ENCODE data around the gene SLC2A9.

Gene SLC2A9

DNA sequence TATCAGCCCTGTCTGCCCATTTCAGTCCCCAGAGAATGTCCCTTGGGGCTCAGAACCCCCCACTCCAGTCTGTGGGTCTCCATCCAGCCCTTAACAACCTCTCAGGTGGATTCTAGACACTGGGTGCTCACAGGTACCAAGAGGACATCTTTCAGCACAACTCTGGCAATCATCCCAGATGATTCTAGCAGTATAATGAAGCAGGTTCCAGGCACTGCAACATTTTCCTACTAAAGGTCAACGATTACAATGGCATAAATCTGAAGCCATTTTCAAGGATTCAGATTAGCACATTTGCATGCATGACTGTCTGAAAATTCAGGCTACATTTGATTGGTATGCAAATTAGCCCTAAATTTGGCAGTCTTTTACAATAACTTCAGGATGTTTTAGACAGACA, 10.0 kb downstream of the SLC2A9 start:
- TF ChIP-seq TAF1 (IDR thresholded peaks at IDR 0.05; ENCODE audit: low read depth), result no peak
- TF ChIP-seq, protein P1, sequence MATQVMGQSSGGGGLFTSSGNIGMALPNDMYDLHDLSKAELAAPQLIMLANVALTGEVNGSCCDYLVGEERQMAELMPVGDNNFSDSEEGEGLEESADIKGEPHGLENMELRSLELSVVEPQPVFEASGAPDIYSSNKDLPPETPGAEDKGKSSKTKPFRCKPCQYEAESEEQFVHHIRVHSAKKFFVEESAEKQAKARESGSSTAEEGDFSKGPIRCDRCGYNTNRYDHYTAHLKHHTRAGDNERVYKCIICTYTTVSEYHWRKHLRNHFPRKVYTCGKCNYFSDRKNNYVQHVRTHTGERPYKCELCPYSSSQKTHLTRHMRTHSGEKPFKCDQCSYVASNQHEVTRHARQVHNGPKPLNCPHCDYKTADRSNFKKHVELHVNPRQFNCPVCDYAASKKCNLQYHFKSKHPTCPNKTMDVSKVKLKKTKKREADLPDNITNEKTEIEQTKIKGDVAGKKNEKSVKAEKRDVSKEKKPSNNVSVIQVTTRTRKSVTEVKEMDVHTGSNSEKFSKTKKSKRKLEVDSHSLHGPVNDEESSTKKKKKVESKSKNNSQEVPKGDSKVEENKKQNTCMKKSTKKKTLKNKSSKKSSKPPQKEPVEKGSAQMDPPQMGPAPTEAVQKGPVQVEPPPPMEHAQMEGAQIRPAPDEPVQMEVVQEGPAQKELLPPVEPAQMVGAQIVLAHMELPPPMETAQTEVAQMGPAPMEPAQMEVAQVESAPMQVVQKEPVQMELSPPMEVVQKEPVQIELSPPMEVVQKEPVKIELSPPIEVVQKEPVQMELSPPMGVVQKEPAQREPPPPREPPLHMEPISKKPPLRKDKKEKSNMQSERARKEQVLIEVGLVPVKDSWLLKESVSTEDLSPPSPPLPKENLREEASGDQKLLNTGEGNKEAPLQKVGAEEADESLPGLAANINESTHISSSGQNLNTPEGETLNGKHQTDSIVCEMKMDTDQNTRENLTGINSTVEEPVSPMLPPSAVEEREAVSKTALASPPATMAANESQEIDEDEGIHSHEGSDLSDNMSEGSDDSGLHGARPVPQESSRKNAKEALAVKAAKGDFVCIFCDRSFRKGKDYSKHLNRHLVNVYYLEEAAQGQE (IDR thresholded peaks at IDR 0.05; ENCODE audit: low read depth), result no peak
- no peak for TF ChIP-seq CEBPB (IDR thresholded peaks at IDR 0.05)
- no peak for TF ChIP-seq EGR1 (IDR thresholded peaks at IDR 0.05)
- TF ChIP-seq YY1 (IDR thresholded peaks at IDR 0.05; ENCODE audit: low read depth), result no peak
- no peak for TF ChIP-seq TEAD4 (IDR thresholded peaks at IDR 0.05)
- no peak for TF ChIP-seq EP300 (IDR thresholded peaks at IDR 0.05; ENCODE audit: borderline replicate concordance)
- TF ChIP-seq, protein P2, sequence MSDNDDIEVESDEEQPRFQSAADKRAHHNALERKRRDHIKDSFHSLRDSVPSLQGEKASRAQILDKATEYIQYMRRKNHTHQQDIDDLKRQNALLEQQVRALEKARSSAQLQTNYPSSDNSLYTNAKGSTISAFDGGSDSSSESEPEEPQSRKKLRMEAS (IDR thresholded peaks at IDR 0.05), result no peak

GRCh38 chr4:10009861-10010500, 11.3 kb downstream of the SLC2A9 start:
- no peak for TF ChIP-seq CREB1 (IDR thresholded peaks at IDR 0.05; ENCODE audit: low read depth)
- TF ChIP-seq NFIC (IDR thresholded peaks at IDR 0.05), result no peak
- no peak for TF ChIP-seq EGR1 (IDR thresholded peaks at IDR 0.05)
- TF ChIP-seq TAF1 (IDR thresholded peaks at IDR 0.05; ENCODE audit: low read depth), result no peak
- TF ChIP-seq, protein P2 (IDR thresholded peaks at IDR 0.05), result no peak
- no peak for TF ChIP-seq TCF12 (IDR thresholded peaks at IDR 0.05; ENCODE audit: low read depth)
- TF ChIP-seq, protein P1 (IDR thresholded peaks at IDR 0.05; ENCODE audit: low read depth), result no peak
- TF ChIP-seq EP300 (IDR thresholded peaks at IDR 0.05; ENCODE audit: borderline replicate concordance), result no peak
- no peak for TF ChIP-seq ZBTB7A (IDR thresholded peaks at IDR 0.05; ENCODE audit: low read depth)

DNA sequence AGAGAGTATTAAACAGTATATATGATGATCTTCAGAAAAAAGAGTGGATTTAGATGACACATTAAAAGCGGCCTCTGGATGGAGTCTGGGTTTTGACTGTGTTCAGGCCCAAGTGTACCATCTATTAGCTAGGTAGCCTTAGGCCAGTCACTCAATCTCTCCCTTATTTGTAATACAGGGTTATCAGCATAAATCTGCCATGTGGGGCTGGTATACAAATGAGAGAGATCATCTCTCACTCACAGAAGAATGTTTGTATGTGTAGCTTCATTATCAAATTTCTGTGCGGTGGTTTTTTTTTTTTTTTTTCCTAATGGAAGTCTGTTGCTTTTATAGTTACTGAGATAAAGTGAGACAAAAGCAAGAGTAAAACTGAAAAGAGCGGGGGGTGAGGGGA, 12.7 kb downstream of the SLC2A9 start:
- TF ChIP-seq NFIC (IDR thresholded peaks at IDR 0.05) (no peak), TEAD4 (IDR thresholded peaks at IDR 0.05) (no peak), TAF1 (IDR thresholded peaks at IDR 0.05; ENCODE audit: low read depth) (no peak), CREB1 (IDR thresholded peaks at IDR 0.05; ENCODE audit: low read depth) (no peak), RAD21 (IDR thresholded peaks at IDR 0.05; ENCODE audit: low read depth) (no peak), EGR1 (IDR thresholded peaks at IDR 0.05) (no peak), TCF12 (IDR thresholded peaks at IDR 0.05; ENCODE audit: low read depth) (no peak), EP300 (IDR thresholded peaks at IDR 0.05; ENCODE audit: borderline replicate concordance) (no peak), CEBPB (IDR thresholded peaks at IDR 0.05) (no peak), YY1 (IDR thresholded peaks at IDR 0.05; ENCODE audit: low read depth) (no peak), ZBTB7A (IDR thresholded peaks at IDR 0.05; ENCODE audit: low read depth) (no peak), FOXM1 (IDR thresholded peaks at IDR 0.05; ENCODE audit: borderline replicate concordance, low read depth) (no peak), USF1 (IDR thresholded peaks at IDR 0.05) (no peak)
- TF ChIP-seq, protein P2 (IDR thresholded peaks at IDR 0.05), result no peak

GRCh38 chr4:10007793-10008608, 13.3 kb downstream of the SLC2A9 start:
- TF ChIP-seq TEAD4 (IDR thresholded peaks at IDR 0.05), result no peak
- TF ChIP-seq USF1 (IDR thresholded peaks at IDR 0.05), result no peak
- no peak for TF ChIP-seq FOXM1 (IDR thresholded peaks at IDR 0.05; ENCODE audit: borderline replicate concordance, low read depth)
- no peak for TF ChIP-seq CEBPB (IDR thresholded peaks at IDR 0.05)
- no peak for TF ChIP-seq TCF12 (IDR thresholded peaks at IDR 0.05; ENCODE audit: low read depth)
- TF ChIP-seq RAD21 (IDR thresholded peaks at IDR 0.05; ENCODE audit: low read depth), result no peak
- no peak for TF ChIP-seq EP300 (IDR thresholded peaks at IDR 0.05; ENCODE audit: borderline replicate concordance)
- no peak for TF ChIP-seq CREB1 (IDR thresholded peaks at IDR 0.05; ENCODE audit: low read depth)
- TF ChIP-seq EGR1 (IDR thresholded peaks at IDR 0.05), result no peak
- no peak for TF ChIP-seq TAF1 (IDR thresholded peaks at IDR 0.05; ENCODE audit: low read depth)
- TF ChIP-seq ZBTB7A (IDR thresholded peaks at IDR 0.05; ENCODE audit: low read depth), result no peak
- TF ChIP-seq NFIC (IDR thresholded peaks at IDR 0.05), result no peak
- TF ChIP-seq, protein P1 (IDR thresholded peaks at IDR 0.05; ENCODE audit: low read depth), result no peak
- TF ChIP-seq, protein P2 (IDR thresholded peaks at IDR 0.05), result no peak
- TF ChIP-seq YY1 (IDR thresholded peaks at IDR 0.05; ENCODE audit: low read depth), result no peak
